ENCODE data around the gene DENR. TPM values are rescaled to one million over a fixed set of nuclear protein-coding genes. Genes with fewer than 3 reads are reported as not detected.

DENR gene, protein sequence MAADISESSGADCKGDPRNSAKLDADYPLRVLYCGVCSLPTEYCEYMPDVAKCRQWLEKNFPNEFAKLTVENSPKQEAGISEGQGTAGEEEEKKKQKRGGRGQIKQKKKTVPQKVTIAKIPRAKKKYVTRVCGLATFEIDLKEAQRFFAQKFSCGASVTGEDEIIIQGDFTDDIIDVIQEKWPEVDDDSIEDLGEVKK
- 49.8 to 65.8 TPM (median 51.1 TPM) in 5 replicates for total RNA-seq (2022; extraction: Qiagen RNA extraction)

DNA sequence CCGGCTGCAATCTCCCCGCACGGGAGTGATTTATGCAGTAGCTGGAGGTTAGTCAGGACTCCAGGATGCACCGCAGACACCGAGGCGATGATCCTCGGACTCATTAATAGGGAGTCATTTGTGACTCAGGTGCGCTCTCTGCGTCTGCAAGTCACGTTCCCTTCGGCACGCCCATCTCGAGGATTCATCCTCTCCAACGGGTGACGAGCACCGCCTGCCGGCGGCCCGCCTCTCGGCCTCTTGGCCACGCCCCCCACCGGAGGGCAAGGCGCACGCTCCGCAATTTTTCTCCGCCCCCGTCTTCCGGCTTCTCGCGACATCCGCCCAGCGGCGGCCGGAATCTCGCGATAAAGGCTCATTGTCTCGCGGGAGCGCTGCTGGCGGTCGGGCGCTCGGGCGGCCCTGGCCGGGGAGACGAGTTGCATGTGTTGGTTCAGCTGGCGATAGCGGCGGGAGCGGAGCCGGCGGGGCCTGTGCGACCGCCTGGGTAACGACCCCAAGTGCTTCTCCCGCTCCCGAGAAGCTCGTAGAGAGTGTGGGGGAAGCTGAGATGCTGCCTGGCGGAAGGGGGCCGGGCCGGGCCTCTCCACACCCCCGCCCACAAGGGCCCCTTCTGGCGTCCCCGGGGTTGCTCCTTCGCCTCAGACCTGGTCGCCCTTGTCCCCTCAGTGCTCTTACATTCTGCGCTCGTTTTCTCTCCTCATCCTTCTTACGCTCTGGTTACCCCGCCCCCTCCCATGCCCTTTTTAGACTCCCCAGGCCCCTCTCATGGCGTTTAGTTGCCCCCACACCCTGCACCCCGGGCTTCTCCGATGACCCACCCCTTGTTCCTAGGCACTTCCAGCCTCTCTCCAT, at the start of gene DENR:
DENR (plus strand) TSS at position 361 of the 855 bp plus-strand sequence. CDS start 878 bp downstream, outside the sequence.

DNA sequence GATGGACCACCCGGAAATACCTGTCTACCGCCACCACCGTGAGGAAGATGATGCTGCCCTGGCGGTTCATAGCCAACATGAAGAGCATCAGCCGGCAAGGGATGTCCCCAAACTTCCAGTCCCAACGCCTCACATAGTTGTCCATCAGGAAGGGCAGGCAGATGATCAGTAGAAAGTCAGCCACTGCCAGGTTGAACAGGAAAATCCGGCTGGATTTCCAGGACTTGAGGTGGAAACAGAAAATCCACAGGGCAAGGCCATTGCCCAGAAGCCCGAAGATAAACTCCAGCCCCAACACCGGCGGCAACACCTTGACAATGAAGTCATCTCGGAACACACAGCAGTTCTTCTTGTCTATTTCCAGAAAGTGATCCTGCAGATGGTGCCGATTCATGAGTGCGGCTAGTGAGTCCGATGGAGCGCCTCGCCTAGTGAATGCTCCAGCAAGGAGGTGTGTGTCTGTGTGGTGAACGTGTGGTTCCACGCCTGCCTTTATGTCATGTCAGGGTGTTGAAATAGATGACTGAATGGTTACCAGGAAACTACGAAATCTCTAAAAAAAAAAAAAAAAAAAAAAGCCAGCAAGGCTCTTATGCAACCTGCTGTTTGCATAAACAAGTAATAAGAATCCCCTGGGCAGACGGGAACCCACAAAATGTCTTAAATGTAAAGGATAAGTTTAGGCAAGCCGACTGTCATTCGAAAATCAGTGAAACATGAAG, 49.6 kb upstream of the DENR start, which contains the start of gene HCAR2:
HCAR2 (minus strand) TSS at position 468 of the 722 bp plus-strand sequence; CDS start at position 394, 74 bp downstream.

DNA sequence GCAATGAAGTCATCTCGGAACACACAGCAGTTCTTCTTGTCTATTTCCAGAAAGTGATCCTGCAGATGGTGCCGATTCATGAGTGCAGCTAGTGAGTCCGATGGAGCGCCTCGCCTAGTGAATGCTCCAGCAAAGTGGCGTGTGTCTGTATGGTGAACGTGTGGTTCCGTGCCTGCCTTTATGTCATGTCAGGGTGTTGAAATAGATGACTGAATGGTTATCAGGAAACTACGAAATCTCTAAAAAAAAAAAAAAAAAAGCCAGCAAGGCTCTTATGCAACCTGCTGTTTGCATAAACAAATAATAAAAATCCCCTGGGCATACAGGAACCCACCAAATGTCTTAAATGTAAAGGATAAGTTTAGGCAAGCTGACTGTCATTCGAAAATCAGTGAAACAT, 36.0 kb upstream of the DENR start, which contains the start of gene HCAR3:
HCAR3 (minus strand) TSS at position 154 of the 400 bp plus-strand sequence; CDS start at position 80, 74 bp downstream.

DNA sequence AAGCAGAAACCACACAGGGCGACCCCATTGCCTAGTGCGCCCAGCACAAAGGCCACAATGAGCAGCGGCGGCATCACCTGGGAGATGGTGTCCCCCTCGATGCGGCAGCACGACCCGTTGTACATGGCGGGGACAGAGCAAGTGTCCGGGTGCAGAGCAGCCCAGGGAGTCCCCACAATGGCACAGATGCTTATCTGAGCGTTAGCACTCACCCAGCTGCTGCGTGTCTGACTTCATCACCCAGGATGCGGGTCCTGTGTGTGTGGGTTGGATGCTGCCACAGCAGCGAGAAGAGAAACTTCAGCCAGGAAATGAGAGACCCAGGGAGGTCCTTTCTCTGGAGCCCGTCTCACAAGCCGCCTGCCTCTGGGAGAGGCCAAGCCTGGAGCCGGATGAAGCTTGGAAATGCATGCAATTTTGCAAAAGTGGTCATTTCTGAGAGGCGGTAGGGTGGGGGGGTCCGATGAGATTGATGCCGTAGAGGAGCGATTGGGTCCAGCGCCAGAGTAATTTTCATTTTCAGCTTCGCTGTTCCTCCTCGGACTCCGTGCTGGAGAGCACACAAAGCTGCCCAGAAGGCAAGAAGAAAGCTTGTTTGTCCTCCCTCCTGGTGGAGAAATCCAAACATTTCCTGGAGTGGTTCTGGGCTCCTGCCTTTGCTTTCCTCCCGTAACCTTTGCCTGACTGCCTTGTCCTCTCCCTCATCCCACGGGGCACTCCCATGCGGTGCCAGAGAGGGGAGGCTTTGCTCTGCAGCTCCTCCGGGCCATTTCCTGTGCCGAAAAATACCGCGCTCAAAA, 22.2 kb upstream of the DENR start, which contains the start of gene HCAR1:
HCAR1 (minus strand) TSS at position 630 of the 800 bp plus-strand sequence; CDS start at position 125, 505 bp downstream.

Other genes with a start within 250 kb of the DENR start
- 45.1 to 66.7 TPM (median 56.4 TPM) in 5 replicates for gene RSRC2, start 225.9 kb upstream of the DENR start, total RNA-seq (2022; extraction: Qiagen RNA extraction)
- 19.4 to 21.6 TPM (median 20.5 TPM) in 5 replicates for gene KNTC1, start 225.6 kb upstream of the DENR start, total RNA-seq (2022; extraction: Qiagen RNA extraction)
- 0.03 to 0.06 TPM (median 0.06 TPM) in 5 replicates for gene HCAR2, start 49.5 kb upstream of the DENR start, total RNA-seq (2022; extraction: Qiagen RNA extraction)
- 0.02 to 0.08 TPM (median 0.04 TPM) in 4 of 5 replicates, not detected in the other for gene HCAR3, start 36.0 kb upstream of the DENR start, total RNA-seq (2022; extraction: Qiagen RNA extraction)
- gene HCAR1, start 22.0 kb upstream of the DENR start, total RNA-seq (2022; extraction: Qiagen RNA extraction): 0.02 to 0.05 TPM (median 0.04 TPM) in 5 replicates
- 0.03 to 0.14 TPM (median 0.06 TPM) in 5 replicates for gene CCDC62, start 21.7 kb downstream of the DENR start, total RNA-seq (2022; extraction: Qiagen RNA extraction)
- 22.5 to 32.5 TPM (median 29.5 TPM) in 5 replicates for gene HIP1R, start 82.6 kb downstream of the DENR start, total RNA-seq (2022; extraction: Qiagen RNA extraction)
- 26.7 to 28.8 TPM (median 28.1 TPM) in 5 replicates for gene VPS37B, start 143.3 kb downstream of the DENR start, total RNA-seq (2022; extraction: Qiagen RNA extraction)
- gene ABCB9, start 213.6 kb downstream of the DENR start, total RNA-seq (2022; extraction: Qiagen RNA extraction): 9.6 to 12.9 TPM (median 11.2 TPM) in 5 replicates
- gene OGFOD2, start 222.4 kb downstream of the DENR start, total RNA-seq (2022; extraction: Qiagen RNA extraction): 9.4 to 19.9 TPM (median 16.7 TPM) in 5 replicates
- 204 to 252 TPM (median 235 TPM) in 5 replicates for gene ARL6IP4, start 227.9 kb downstream of the DENR start, total RNA-seq (2022; extraction: Qiagen RNA extraction)